ENCODE results near the gene FASN.
"Not testable (repeated sequence)": the region's sequence is repeated elsewhere in the genome, so short reads cannot be mapped to it uniquely, and the experiment has no call there.

Gene FASN

GRCh38 chr17:82041144-82041814 lies 56.8 kb downstream of the FASN start:
- POLR2A ChIA-PET: interaction anchor here (1.1 to 1.5 kb wide), 3 partner anchors 9 to 105 kb away, joined by 3 read pairs; partner anchors contain the start of gene PYCR1
- CTCF ChIA-PET: interaction anchor here (1.1 kb wide), 1 partner anchor 21 kb away, joined by 3 read pairs; no protein-coding TSS in a partner anchor
- no peak for DNase-seq (ENCODE audit: extremely low spot score)

GRCh38 chr17:82039695-82040299 lies 58.2 kb downstream of the FASN start:
- DNase-seq (ENCODE audit: extremely low spot score): no peak
- ChIA-PET POLR2A (interaction anchor here (0.7 to 1.5 kb wide), 3 partner anchors 10 to 103 kb away, joined by 3 read pairs; partner anchors contain the start of genes FASN and PYCR1), CTCF (interaction anchor here (0.6 kb wide), 1 partner anchor 11 kb away, joined by 3 read pairs; no protein-coding TSS in a partner anchor)
- no peak for TF ChIP-seq FOXA1 (IDR thresholded peaks at IDR 0.05)
- no peak for TF ChIP-seq TARDBP (IDR thresholded peaks at IDR 0.05)
- no peak for TF ChIP-seq LEF1 (IDR thresholded peaks at IDR 0.05; ENCODE audit: borderline replicate concordance)
- no peak for TF ChIP-seq ZNF384 (IDR thresholded peaks at IDR 0.05)
- no peak for TF ChIP-seq HDGF (IDR thresholded peaks at IDR 0.05; ENCODE audit: borderline replicate concordance)
- no peak for TF ChIP-seq ELF4 (IDR thresholded peaks at IDR 0.05)
- TF ChIP-seq SP1 (IDR thresholded peaks at IDR 0.05): no peak
- no peak for TF ChIP-seq NFRKB (IDR thresholded peaks at IDR 0.05)
- no peak for TF ChIP-seq SUZ12 (IDR thresholded peaks at IDR 0.05)
- no peak for TF ChIP-seq CTBP1 (IDR thresholded peaks at IDR 0.05; ENCODE audit: borderline replicate concordance)

More at GRCh38 chr17:82041144-82041814, 56.8 kb downstream of the FASN start:
- TF ChIP-seq LEF1 (IDR thresholded peaks at IDR 0.05; ENCODE audit: borderline replicate concordance) (no peak), FOXA1 (IDR thresholded peaks at IDR 0.05) (no peak), SP1 (IDR thresholded peaks at IDR 0.05) (no peak), SUZ12 (IDR thresholded peaks at IDR 0.05) (no peak), ARNT (IDR thresholded peaks at IDR 0.05) (no peak), NFRKB (IDR thresholded peaks at IDR 0.05) (no peak), HDGF (IDR thresholded peaks at IDR 0.05; ENCODE audit: borderline replicate concordance) (no peak), FOXM1 (IDR thresholded peaks at IDR 0.05; ENCODE audit: borderline replicate concordance) (no peak)

GRCh38 chr17:82038796-82039409 lies 59.1 kb downstream of the FASN start:
- not testable (repeated sequence) for DNase-seq (ENCODE audit: extremely low spot score)
- ChIA-PET POLR2A (interaction anchor here (1.8 kb wide), 1 partner anchor 60 kb away, joined by 12 read pairs; the partner anchor contains the start of gene FASN), CTCF (interaction anchor here (1.7 kb wide), 1 partner anchor 16 kb away, joined by 17 read pairs; the partner anchor contains the start of genes CENPX and LRRC45)

GRCh38 chr17:82037889-82038195 lies 60.2 kb downstream of the FASN start:
- ChIA-PET CTCF (interaction anchor here (0.6 to 1.7 kb wide), 12 partner anchors 11 to 378 kb away, joined by 3 to 17 read pairs (median 4); partner anchors contain the start of genes CENPX, FASN, LRRC45 and NOTUM), POLR2A (interaction anchor here (0.5 to 1.8 kb wide), 21 partner anchors 8 to 168 kb away, joined by 3 to 22 read pairs (median 4); partner anchors contain the start of genes CENPX, DUS1L, FASN and GPS1)
- no peak for DNase-seq (ENCODE audit: extremely low spot score)
- no peak for TF ChIP-seq ARNT (IDR thresholded peaks at IDR 0.05)
- TF ChIP-seq L3MBTL2 (conservative IDR thresholded peaks at IDR 0.05): 0 out of 2 replicates have a peak, but pooled peaks have one; percentile 46

- ChIA-PET CTCF (interaction anchor here (0.6 to 1.7 kb wide), 12 partner anchors 11 to 377 kb away, joined by 3 to 17 read pairs (median 4); partner anchors contain the start of genes CENPX, FASN, LRRC45 and NOTUM), POLR2A (interaction anchor here (0.5 to 1.8 kb wide), 21 partner anchors 8 to 168 kb away, joined by 3 to 22 read pairs (median 4); partner anchors contain the start of genes CENPX, DUS1L, FASN and GPS1)
- peak; percentile 94 for DNase-seq (ENCODE audit: extremely low spot score)
- TF ChIP-seq PKNOX1 (IDR thresholded peaks at IDR 0.05) (peak; percentile 86), L3MBTL2 (conservative IDR thresholded peaks at IDR 0.05) (peak; percentile 68), SP1 (IDR thresholded peaks at IDR 0.05) (no peak), HDGF (IDR thresholded peaks at IDR 0.05; ENCODE audit: borderline replicate concordance) (0 out of 2 replicates have a peak, but pooled peaks have one; percentile 45)
These were observed 60.7 kb downstream of the FASN start, which contains the start of gene DCXR for GRCh38 chr17:82037092-82037888. Gene DCXR (minus strand): TSS chr17:82037697. CDS start chr17:82037682, 15 bp downstream.

- DNase-seq (ENCODE audit: extremely low spot score): no peak
- POLR2A ChIA-PET: interaction anchor here (0.9 to 1.8 kb wide), 4 partner anchors 13 to 62 kb away, joined by 3 to 12 read pairs (median 7); partner anchors contain the start of genes CENPX, FASN and LRRC45
- CTCF ChIA-PET: interaction anchor here (1.3 kb wide), 1 partner anchor 12 kb away, joined by 3 read pairs; no protein-coding TSS in a partner anchor
- TF ChIP-seq BHLHE40 (IDR thresholded peaks at IDR 0.05; ENCODE audit: borderline replicate concordance): no peak
- TF ChIP-seq ARNT (IDR thresholded peaks at IDR 0.05): no peak
- TF ChIP-seq FOXM1 (IDR thresholded peaks at IDR 0.05; ENCODE audit: borderline replicate concordance): no peak
- TF ChIP-seq ZNF384 (IDR thresholded peaks at IDR 0.05): no peak
- no peak for TF ChIP-seq CTBP1 (IDR thresholded peaks at IDR 0.05; ENCODE audit: borderline replicate concordance)
- no peak for TF ChIP-seq ELF4 (IDR thresholded peaks at IDR 0.05)
- no peak for TF ChIP-seq SP1 (IDR thresholded peaks at IDR 0.05)
- TF ChIP-seq NFRKB (IDR thresholded peaks at IDR 0.05): no peak
- no peak for TF ChIP-seq FOXK2 (IDR thresholded peaks at IDR 0.05)
- no peak for TF ChIP-seq FOXA1 (IDR thresholded peaks at IDR 0.05)
- TF ChIP-seq PKNOX1 (IDR thresholded peaks at IDR 0.05): no peak
- TF ChIP-seq HDGF (IDR thresholded peaks at IDR 0.05; ENCODE audit: borderline replicate concordance): no peak
- TF ChIP-seq L3MBTL2 (conservative IDR thresholded peaks at IDR 0.05): no peak
- TF ChIP-seq LEF1 (IDR thresholded peaks at IDR 0.05; ENCODE audit: borderline replicate concordance): no peak
- no peak for TF ChIP-seq SUZ12 (IDR thresholded peaks at IDR 0.05)
- TF ChIP-seq TARDBP (IDR thresholded peaks at IDR 0.05): no peak
These were observed 61.4 kb downstream of the FASN start for GRCh38 chr17:82036634-82037091.

All from HEK293T (cell line).